Muscle layer of duodenum (tissue), 2 donors: ENCODE measurements around the gene TOM1L1.

ENCODE experiments used
- H3K27ac ChIP-seq: one replicate; pipeline ENCODE4 v1.7.0; 2013; ENCODE audit warnings: mild to moderate bottlenecking, low read length
- H3K27me3 ChIP-seq: one replicate; pipeline ENCODE4 v1.7.0; 2013; ENCODE audit warnings: low read depth, mild to moderate bottlenecking, control low read depth, low read length
- H3K36me3 ChIP-seq, 2 donors: one replicate each; pipeline ENCODE4 v1.7.0; 2013; ENCODE audit warnings: low read length in 2 of 2, control low read depth in 1 of 2, mild to moderate bottlenecking in 1 of 2; ENCODE audit not compliant: insufficient read depth in 2 of 2, control insufficient read depth in 1 of 2
- H3K4me1 ChIP-seq, 2 donors: one replicate each; pipeline ENCODE4 v1.7.0; 2013; ENCODE audit warnings: low read length in 2 of 2, mild to moderate bottlenecking in 2 of 2, control low read depth in 1 of 2, moderate library complexity in 1 of 2; ENCODE audit not compliant: insufficient read depth in 2 of 2, control insufficient read depth in 1 of 2
- H3K4me3 ChIP-seq, 2 donors: one replicate each; pipeline ENCODE4 v1.7.0; 2013; ENCODE audit warnings: low read length in 2 of 2, low read depth in 1 of 2, mild to moderate bottlenecking in 1 of 2
- H3K9me3 ChIP-seq, 2 donors: one replicate each; pipeline ENCODE4 v1.7.0; 2013; ENCODE audit warnings: low read length in 2 of 2, control low read depth in 1 of 2, mild to moderate bottlenecking in 1 of 2; ENCODE audit not compliant: control insufficient read depth in 1 of 2
- donor health status: healthy.

TOM1L1 gene

GRCh38 chr17:54899721-54900456 lies 763 bp upstream of the TOM1L1 start:
- Histone ChIP-seq H3K4me3 (peak overlapping the region; percentile 58 to 73), H3K36me3 (no peaks in the 10 kb centered on the region), H3K9me3 (no peaks in the 10 kb centered on the region), H3K4me1 (peaks cover 0 to 13% of the 10 kb centered on the region in 2 donors), H3K27me3 (no peaks in the 10 kb centered on the region), H3K27ac (no peak overlapping the region)

GRCh38 chr17:54901230-54901822 lies 674 bp downstream of the TOM1L1 start:
- H3K27ac ChIP-seq: peak overlapping the region; percentile 50
- peaks cover 0 to 13% of the 10 kb centered on the region in 2 donors for H3K4me1 ChIP-seq
- H3K4me3 ChIP-seq: peak overlapping the region; percentile 58 to 73

DNA sequence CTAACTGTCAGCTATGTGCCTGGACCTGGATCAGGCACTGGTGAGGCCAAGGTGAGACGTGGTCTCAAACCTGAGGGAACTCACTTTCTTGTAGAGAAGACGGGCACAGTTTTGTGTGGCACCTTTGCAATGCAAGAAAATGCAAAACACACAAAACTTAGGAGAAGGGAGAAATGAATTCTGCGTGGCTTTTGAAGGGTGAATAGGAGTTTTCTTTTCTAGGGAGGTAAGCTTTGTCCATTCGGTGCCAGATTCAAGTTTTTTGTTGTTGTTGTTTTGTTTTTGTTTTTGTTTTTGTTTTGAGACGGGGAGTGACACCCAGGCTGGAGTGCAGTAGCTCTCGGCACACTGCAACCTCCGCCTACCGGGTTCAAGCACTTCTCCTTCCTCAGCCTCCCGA lies 1.4 kb downstream of the TOM1L1 start:
- H3K27me3 ChIP-seq: no peaks in the 10 kb centered on the region
- H3K4me1 ChIP-seq: peaks cover 0 to 13% of the 10 kb centered on the region in 2 donors
- H3K36me3 ChIP-seq: no peaks in the 10 kb centered on the region
- H3K27ac ChIP-seq: peak overlapping the region; percentile 42
- peak overlapping the region in 1 of 2 donors; percentile 58 for H3K4me3 ChIP-seq
- no peaks in the 10 kb centered on the region for H3K9me3 ChIP-seq

More at GRCh38 chr17:54901230-54901822, 674 bp downstream of the TOM1L1 start:
- no peaks in the 10 kb centered on the region for H3K27me3 ChIP-seq
- H3K36me3 ChIP-seq: no peaks in the 10 kb centered on the region
- H3K9me3 ChIP-seq: no peaks in the 10 kb centered on the region

DNA sequence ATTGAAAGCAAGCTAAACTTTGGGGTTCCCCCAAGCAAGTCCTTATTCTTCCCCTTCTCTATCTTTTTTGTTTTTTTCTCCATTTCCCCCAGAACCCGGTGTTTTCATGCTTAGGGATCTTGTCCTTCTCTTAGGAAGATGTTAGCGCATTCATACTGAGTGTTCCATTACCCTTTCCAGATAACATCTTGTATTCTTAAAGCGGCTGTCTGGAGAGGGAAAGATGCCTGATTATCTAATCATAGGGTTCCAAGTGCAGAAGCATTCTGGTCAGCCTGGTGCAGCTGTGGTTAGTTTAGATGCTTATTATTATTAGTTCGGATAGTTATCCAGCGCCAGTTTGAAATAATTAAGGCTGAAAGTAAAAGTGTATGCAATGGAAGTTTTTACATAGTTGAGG lies 2.0 kb downstream of the TOM1L1 start:
- peaks cover 0 to 13% of the 10 kb centered on the region in 2 donors for H3K4me1 ChIP-seq
- no peaks in the 10 kb centered on the region for H3K36me3 ChIP-seq
- H3K4me3 ChIP-seq: no peak overlapping the region
- H3K27me3 ChIP-seq: no peaks in the 10 kb centered on the region
- no peaks in the 10 kb centered on the region for H3K9me3 ChIP-seq
- H3K27ac ChIP-seq: no peak overlapping the region

DNA sequence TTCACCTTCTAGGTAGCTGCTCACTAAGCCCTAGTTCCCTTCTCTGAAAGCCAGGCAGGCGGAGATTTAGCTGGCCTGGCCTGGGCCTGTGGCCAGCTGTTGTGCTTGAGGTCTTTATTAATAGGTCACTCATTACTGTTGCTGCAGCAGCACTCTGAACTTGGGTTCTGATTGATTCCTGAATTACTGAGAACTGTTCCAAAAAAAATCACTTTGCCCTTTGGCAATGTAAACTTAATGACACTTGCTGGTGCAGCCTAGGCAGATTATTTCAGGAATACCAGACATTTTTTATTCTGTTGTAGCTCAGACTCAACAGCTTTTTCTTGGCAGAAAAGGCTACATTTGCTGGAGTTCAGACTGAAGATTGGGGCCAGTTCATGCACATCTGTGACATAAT lies 2.7 kb downstream of the TOM1L1 start:
- H3K9me3 ChIP-seq: no peaks in the 10 kb centered on the region
- H3K36me3 ChIP-seq: no peaks in the 10 kb centered on the region
- no peaks in the 10 kb centered on the region for H3K27me3 ChIP-seq
- no peak overlapping the region for H3K27ac ChIP-seq
- H3K4me3 ChIP-seq: no peak overlapping the region
- H3K4me1 ChIP-seq: peaks cover 0 to 13% of the 10 kb centered on the region in 2 donors

- Histone ChIP-seq H3K27ac (no peak overlapping the region), H3K27me3 (no peaks in the 10 kb centered on the region), H3K4me1 (no peaks in the 10 kb centered on the region), H3K4me3 (no peak overlapping the region), H3K36me3 (no peaks in the 10 kb centered on the region), H3K9me3 (no peaks in the 10 kb centered on the region)
These were observed 6.0 kb downstream of the TOM1L1 start for GRCh38 chr17:54906683-54907082.

DNA sequence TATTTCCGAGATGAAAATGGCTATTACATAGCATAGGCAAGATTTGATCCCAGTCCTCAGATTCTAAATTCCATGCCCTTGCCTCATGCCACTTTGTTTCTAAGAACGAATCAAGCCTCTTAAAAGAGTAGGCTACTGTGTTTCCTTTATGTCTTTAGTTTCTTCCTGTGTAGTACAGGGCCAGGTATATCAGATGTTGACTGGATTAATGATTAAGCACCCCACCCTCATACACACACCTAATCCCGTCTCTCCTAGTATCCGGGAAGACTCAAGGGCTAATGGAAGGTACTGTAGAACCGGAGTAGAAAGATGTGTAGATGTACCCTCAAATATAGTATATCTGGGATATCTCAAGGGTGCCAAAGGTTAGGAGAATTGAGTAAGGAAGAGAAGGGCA lies 6.7 kb downstream of the TOM1L1 start:
- H3K9me3 ChIP-seq: no peaks in the 10 kb centered on the region
- no peaks in the 10 kb centered on the region for H3K27me3 ChIP-seq
- no peaks in the 10 kb centered on the region for H3K36me3 ChIP-seq
- H3K27ac ChIP-seq: peak overlapping the region; percentile 32
- H3K4me1 ChIP-seq: no peaks in the 10 kb centered on the region
- H3K4me3 ChIP-seq: no peak overlapping the region

GRCh38 chr17:54909766-54910165 lies 9.1 kb downstream of the TOM1L1 start:
- H3K27ac ChIP-seq: no peak overlapping the region
- no peaks in the 10 kb centered on the region for H3K9me3 ChIP-seq
- H3K4me3 ChIP-seq: no peak overlapping the region
- H3K4me1 ChIP-seq: no peaks in the 10 kb centered on the region
- no peaks in the 10 kb centered on the region for H3K27me3 ChIP-seq
- peaks cover 8 to 13% of the 10 kb centered on the region in 2 donors for H3K36me3 ChIP-seq

GRCh38 chr17:54916721-54917120 lies 16.1 kb downstream of the TOM1L1 start:
- Histone ChIP-seq H3K4me3 (no peak overlapping the region), H3K9me3 (peaks cover 6% of the 10 kb centered on the region in 2 donors), H3K36me3 (peaks cover 12 to 41% of the 10 kb centered on the region in 2 donors), H3K27ac (no peak overlapping the region), H3K27me3 (no peaks in the 10 kb centered on the region), H3K4me1 (no peaks in the 10 kb centered on the region)

DNA sequence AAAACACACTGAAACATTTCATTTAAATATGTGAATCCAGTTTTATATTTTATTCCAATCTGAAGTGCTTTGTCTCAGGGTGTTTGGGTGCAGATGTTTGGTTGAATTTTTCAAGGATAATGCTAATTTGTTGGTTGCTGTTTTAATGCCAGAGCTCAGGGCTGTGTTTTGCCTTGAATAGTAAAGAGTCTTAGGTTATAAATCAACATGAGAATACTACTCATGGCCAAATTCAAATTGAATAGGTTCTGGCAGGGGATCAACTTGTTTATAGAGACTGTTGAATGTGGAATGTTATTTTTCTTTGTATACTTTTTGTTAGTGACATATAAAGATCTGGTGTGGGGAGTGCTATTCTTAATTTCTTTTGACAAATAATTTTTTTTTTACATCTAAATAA lies 18.8 kb downstream of the TOM1L1 start:
- Histone ChIP-seq H3K4me1 (no peaks in the 10 kb centered on the region), H3K27ac (no peak overlapping the region), H3K9me3 (peaks cover 6% of the 10 kb centered on the region in 2 donors), H3K27me3 (no peaks in the 10 kb centered on the region), H3K36me3 (peaks cover 4 to 32% of the 10 kb centered on the region in 2 donors), H3K4me3 (no peak overlapping the region)

- H3K4me1 ChIP-seq: no peaks in the 10 kb centered on the region
- peaks cover 4 to 26% of the 10 kb centered on the region in 2 donors for H3K36me3 ChIP-seq
- H3K4me3 ChIP-seq: no peak overlapping the region
- H3K27ac ChIP-seq: no peak overlapping the region
- peaks cover 6% of the 10 kb centered on the region in 2 donors for H3K9me3 ChIP-seq
- no peaks in the 10 kb centered on the region for H3K27me3 ChIP-seq
These were observed 20.2 kb downstream of the TOM1L1 start for GRCh38 chr17:54920819-54921218.
